Measurements from ENCODE around the gene PALLD. TPM values are rescaled to one million over a fixed set of nuclear protein-coding genes. Genes with fewer than 3 reads are reported as not detected.

The PALLD gene
- total and polyA plus RNA-seq, 2 experiments from 2014 or later = 157 to 178 TPM

GRCh38 chr4:168711197-168712140, 214.6 kb downstream of the PALLD start:
- peak in 1 of 2 donors; percentile 74 for DNase-seq (ENCODE audit: low read depth in 1 of 2, low spot score in 1 of 2)
- TF ChIP-seq, protein P1, sequence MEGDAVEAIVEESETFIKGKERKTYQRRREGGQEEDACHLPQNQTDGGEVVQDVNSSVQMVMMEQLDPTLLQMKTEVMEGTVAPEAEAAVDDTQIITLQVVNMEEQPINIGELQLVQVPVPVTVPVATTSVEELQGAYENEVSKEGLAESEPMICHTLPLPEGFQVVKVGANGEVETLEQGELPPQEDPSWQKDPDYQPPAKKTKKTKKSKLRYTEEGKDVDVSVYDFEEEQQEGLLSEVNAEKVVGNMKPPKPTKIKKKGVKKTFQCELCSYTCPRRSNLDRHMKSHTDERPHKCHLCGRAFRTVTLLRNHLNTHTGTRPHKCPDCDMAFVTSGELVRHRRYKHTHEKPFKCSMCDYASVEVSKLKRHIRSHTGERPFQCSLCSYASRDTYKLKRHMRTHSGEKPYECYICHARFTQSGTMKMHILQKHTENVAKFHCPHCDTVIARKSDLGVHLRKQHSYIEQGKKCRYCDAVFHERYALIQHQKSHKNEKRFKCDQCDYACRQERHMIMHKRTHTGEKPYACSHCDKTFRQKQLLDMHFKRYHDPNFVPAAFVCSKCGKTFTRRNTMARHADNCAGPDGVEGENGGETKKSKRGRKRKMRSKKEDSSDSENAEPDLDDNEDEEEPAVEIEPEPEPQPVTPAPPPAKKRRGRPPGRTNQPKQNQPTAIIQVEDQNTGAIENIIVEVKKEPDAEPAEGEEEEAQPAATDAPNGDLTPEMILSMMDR (IDR thresholded peaks at IDR 0.05; ENCODE audit: low read depth, low read length) = no peak
- Histone ChIP-seq H3K27ac (no peak overlapping the region), H3K4me3 (no peak overlapping the region), H3K36me3 (peaks cover 36% of the 10 kb centered on the region), H3K9me3 (ENCODE audit: low read depth) (no peaks in the 10 kb centered on the region), H3K27me3 (no peaks in the 10 kb centered on the region), H3K4me1 (ENCODE audit: low read depth) (peaks cover 13% of the 10 kb centered on the region)

GRCh38 chr4:168712316-168712890, 215.6 kb downstream of the PALLD start:
- TF ChIP-seq, protein P1 (IDR thresholded peaks at IDR 0.05; ENCODE audit: low read depth, low read length) = no peak
- peaks cover 36% of the 10 kb centered on the region for H3K36me3 ChIP-seq
- H3K27me3 ChIP-seq = no peaks in the 10 kb centered on the region
- no peak overlapping the region for H3K4me3 ChIP-seq
- H3K9me3 ChIP-seq (ENCODE audit: low read depth) = no peaks in the 10 kb centered on the region
- H3K27ac ChIP-seq = no peak overlapping the region
- peaks cover 13% of the 10 kb centered on the region for H3K4me1 ChIP-seq (ENCODE audit: low read depth)
- no peak for DNase-seq (ENCODE audit: low read depth in 1 of 2, low spot score in 1 of 2)

GRCh38 chr4:168713253-168713652, 216.4 kb downstream of the PALLD start:
- H3K27me3 ChIP-seq = no peaks in the 10 kb centered on the region
- H3K4me3 ChIP-seq = no peak overlapping the region
- peaks cover 33% of the 10 kb centered on the region for H3K36me3 ChIP-seq
- no peaks in the 10 kb centered on the region for H3K9me3 ChIP-seq (ENCODE audit: low read depth)
- TF ChIP-seq, protein P1 (IDR thresholded peaks at IDR 0.05; ENCODE audit: low read depth, low read length) = no peak
- DNase-seq (ENCODE audit: low read depth in 1 of 2, low spot score in 1 of 2) = peak in 1 of 2 donors; percentile 28
- H3K4me1 ChIP-seq (ENCODE audit: low read depth) = peaks cover 21% of the 10 kb centered on the region
- H3K27ac ChIP-seq = no peak overlapping the region

DNA sequence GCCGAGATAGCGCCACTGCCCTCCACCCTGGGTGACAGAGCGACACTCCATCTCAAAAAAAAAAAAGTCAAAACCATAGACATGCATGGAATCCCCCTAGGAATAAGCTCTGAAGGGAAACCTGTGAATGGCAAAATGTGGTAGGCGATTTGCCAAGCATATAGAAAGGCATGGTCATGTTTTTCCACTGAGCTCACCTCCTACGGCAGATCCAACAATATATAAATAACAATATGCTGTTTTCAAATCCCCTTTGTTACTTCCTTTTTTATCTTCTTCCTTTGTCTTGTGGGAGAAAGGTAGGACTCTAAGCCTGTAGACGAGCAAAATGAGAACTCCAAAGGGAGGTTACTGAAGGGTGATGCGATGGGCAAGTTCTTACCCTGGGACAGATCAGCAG, 219.0 kb downstream of the PALLD start:
- Histone ChIP-seq H3K27ac (peak overlapping the region; percentile 49), H3K27me3 (no peaks in the 10 kb centered on the region), H3K4me1 (ENCODE audit: low read depth) (peaks cover 28% of the 10 kb centered on the region), H3K36me3 (peaks cover 24% of the 10 kb centered on the region), H3K4me3 (no peak overlapping the region), H3K9me3 (ENCODE audit: low read depth) (no peaks in the 10 kb centered on the region)
- no peak for DNase-seq (ENCODE audit: low read depth in 1 of 2, low spot score in 1 of 2)
- TF ChIP-seq, protein P1 (IDR thresholded peaks at IDR 0.05; ENCODE audit: low read depth, low read length) = no peak

- H3K36me3 ChIP-seq = peaks cover 18% of the 10 kb centered on the region
- peaks cover 28% of the 10 kb centered on the region for H3K4me1 ChIP-seq (ENCODE audit: low read depth)
- DNase-seq (ENCODE audit: low read depth in 1 of 2, low spot score in 1 of 2) = peak; percentile 46 to 52
- peak overlapping the region; percentile 49 for H3K27ac ChIP-seq
- H3K27me3 ChIP-seq = no peaks in the 10 kb centered on the region
- TF ChIP-seq, protein P1 (IDR thresholded peaks at IDR 0.05; ENCODE audit: low read depth, low read length) = no peak
- H3K9me3 ChIP-seq (ENCODE audit: low read depth) = no peaks in the 10 kb centered on the region
- no peak overlapping the region for H3K4me3 ChIP-seq
Observed at GRCh38 chr4:168716406-168717129, 219.7 kb downstream of the PALLD start.

Data from cardiac muscle cell (in vitro differentiated cells and primary cell).